Mesenchymal stem cell (in vitro differentiated cells and primary cell): ENCODE results near the gene ZNF407.

Experiments
- DNase-seq: peaks from one replicate; pipeline ENCODE4 v3.0.0-alpha.2; 2013
- H2AFZ ChIP-seq: one replicate; pipeline ENCODE4 v1.6.1; 2013; ENCODE audit warnings: low read depth, mild to moderate bottlenecking, control low read depth, inconsistent platforms, low read length, moderate library complexity
- H2AK5ac ChIP-seq: 2 replicates; pipeline ENCODE4 v1.6.1; 2013; ENCODE audit warnings: low read length, moderate library complexity, mild to moderate bottlenecking, inconsistent platforms; ENCODE audit not compliant: severe bottlenecking
- H2BK120ac ChIP-seq: one replicate; pipeline ENCODE4 v1.6.1; 2013; ENCODE audit warnings: low read depth, mild to moderate bottlenecking, inconsistent platforms, low read length, moderate library complexity
- H2BK12ac ChIP-seq, 2 experiments: one replicate each; pipeline ENCODE4 v1.6.1; 2013; ENCODE audit warnings: inconsistent platforms in 2 of 2, low read length in 2 of 2, mild to moderate bottlenecking in 2 of 2, moderate library complexity in 2 of 2, control low read depth in 1 of 2
- H2BK15ac ChIP-seq: one replicate; pipeline ENCODE4 v1.6.1; 2013; ENCODE audit warnings: mild to moderate bottlenecking, low read depth, inconsistent platforms; ENCODE audit not compliant: poor library complexity, severe bottlenecking
- H2BK5ac ChIP-seq: 2 replicates; pipeline ENCODE4 v1.6.1; 2013; ENCODE audit warnings: low read depth, mild to moderate bottlenecking, low read length, control low read depth, inconsistent platforms; ENCODE audit not compliant: poor library complexity, severe bottlenecking
- H3K14ac ChIP-seq, 2 experiments: one replicate each; pipeline ENCODE4 v1.6.1; 2013; ENCODE audit warnings: inconsistent platforms in 2 of 2, low read length in 2 of 2, control low read depth in 1 of 2, mild to moderate bottlenecking in 1 of 2, moderate library complexity in 1 of 2
- H3K18ac ChIP-seq, 2 experiments: one replicate each; pipeline ENCODE4 v1.6.1; 2013; ENCODE audit warnings: inconsistent platforms in 2 of 2, low read length in 2 of 2, control low read depth in 1 of 2, low read depth in 1 of 2, mild to moderate bottlenecking in 1 of 2
- H3K23ac ChIP-seq, 2 experiments: one replicate each; pipeline ENCODE4 v1.6.1; 2013; ENCODE audit warnings: inconsistent platforms in 2 of 2, low read length in 2 of 2, mild to moderate bottlenecking in 2 of 2, moderate library complexity in 2 of 2, control low read depth in 1 of 2
- H3K27ac ChIP-seq: 2 replicates; pipeline ENCODE4 v1.5.1; 2013; ENCODE audit warnings: mild to moderate bottlenecking, moderate library complexity, low read length, control low read depth, inconsistent platforms; ENCODE audit not compliant: poor library complexity, severe bottlenecking
- H3K27me3 ChIP-seq, 2 experiments: 2 replicates each; pipeline versions ENCODE4 v1.6.1 to v1.7.0; 2013; ENCODE audit warnings: low read length in 2 of 2, mild to moderate bottlenecking in 2 of 2, moderate library complexity in 2 of 2, control low read depth in 1 of 2, inconsistent platforms in 1 of 2; ENCODE audit not compliant: control insufficient read depth in 1 of 2, insufficient read depth in 1 of 2
- H3K36me3 ChIP-seq, 2 experiments: 2 replicates each; pipeline versions ENCODE4 v1.6.1 to v1.7.0; 2013; ENCODE audit warnings: low read length in 2 of 2, control low read depth in 1 of 2, inconsistent platforms in 1 of 2, low read depth in 1 of 2, mild to moderate bottlenecking in 1 of 2; ENCODE audit not compliant: insufficient read depth in 2 of 2, control insufficient read depth in 1 of 2
- H3K4ac ChIP-seq, 2 experiments: one replicate each; pipeline ENCODE4 v1.6.1; 2013; ENCODE audit warnings: inconsistent platforms in 2 of 2, low read length in 2 of 2, mild to moderate bottlenecking in 2 of 2, moderate library complexity in 2 of 2, control low read depth in 1 of 2, low read depth in 1 of 2
- H3K4me1 ChIP-seq: 2 replicates; pipeline ENCODE4 v1.6.1; 2013; ENCODE audit warnings: low read depth, low read length, control low read depth; ENCODE audit not compliant: control insufficient read depth, insufficient read depth
- H3K4me2 ChIP-seq: 2 replicates; pipeline ENCODE4 v1.6.1; 2013; ENCODE audit warnings: low read length, mild to moderate bottlenecking, inconsistent platforms; ENCODE audit not compliant: poor library complexity, severe bottlenecking
- H3K4me3 ChIP-seq, 2 experiments: 2 replicates each; pipeline versions ENCODE4 v1.5.1 to v1.7.0; 2013; ENCODE audit warnings: low read length in 2 of 2, mild to moderate bottlenecking in 2 of 2, control low read depth in 1 of 2, low read depth in 1 of 2; ENCODE audit not compliant: insufficient read depth in 1 of 2
- H3K79me1 ChIP-seq: replicated peaks from 2 replicates; pipeline ENCODE4 v1.6.1; 2013; ENCODE audit warnings: mild to moderate bottlenecking, control low read depth, low read length, inconsistent platforms; ENCODE audit not compliant: poor library complexity, severe bottlenecking
- H3K9ac ChIP-seq: 2 replicates; pipeline ENCODE4 v1.7.0; 2013; ENCODE audit warnings: mild to moderate bottlenecking, low read length, moderate library complexity
- H3K9me3 ChIP-seq: 2 replicates; pipeline ENCODE4 v1.7.0; 2013; ENCODE audit warnings: mild to moderate bottlenecking, low read length; ENCODE audit not compliant: control insufficient read depth
- H4K8ac ChIP-seq: one replicate; pipeline ENCODE4 v1.6.1; 2013; ENCODE audit warnings: inconsistent platforms, mild to moderate bottlenecking, low read length, moderate library complexity
- H4K91ac ChIP-seq: one replicate; pipeline ENCODE4 v1.6.1; 2013; ENCODE audit warnings: mild to moderate bottlenecking, low read length, inconsistent platforms
- WGBS: methylation state at CpG from one replicate; pipeline ENCODE4 v1.1.7; 2013; ENCODE audit warnings: mixed read lengths; 5-methylcytosine and 5-hydroxymethylcytosine counted together

ZNF407 gene

DNA sequence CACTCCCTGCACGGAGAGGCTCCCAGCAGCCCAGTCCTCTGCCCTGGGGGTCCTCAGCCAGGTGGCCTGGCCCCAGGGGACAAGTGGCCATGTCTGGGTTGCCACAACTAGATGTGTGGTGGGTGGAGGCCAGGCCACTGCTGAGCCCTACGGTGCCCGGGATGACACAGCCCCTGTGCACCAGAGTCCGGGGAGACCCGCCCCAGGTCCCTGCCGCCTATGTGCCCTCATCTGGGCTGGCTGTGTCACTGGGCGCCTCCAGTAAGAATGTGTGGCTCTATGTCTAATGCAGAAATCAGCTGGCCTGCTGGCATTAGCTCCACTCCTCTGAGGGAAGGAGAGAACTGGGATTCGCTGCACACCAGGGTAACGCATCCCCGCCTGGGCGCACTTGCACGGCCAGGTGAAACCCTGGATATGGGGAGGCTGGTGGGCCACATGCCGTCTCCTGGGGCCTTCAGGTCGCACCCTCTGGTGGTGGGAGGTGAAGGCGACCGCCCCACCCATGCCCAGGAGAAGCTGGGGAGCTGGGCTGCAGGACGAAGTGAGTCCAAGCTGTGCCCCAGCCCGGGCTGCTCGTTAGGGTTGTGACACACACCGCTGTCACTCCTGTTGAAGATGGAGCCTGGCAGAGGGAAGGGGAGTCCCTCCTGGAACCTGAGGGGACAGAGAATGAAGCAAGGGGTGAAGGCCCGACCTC lies 475.2 kb downstream of the ZNF407 start:
- Histone ChIP-seq H3K4me1 (peaks cover 10% of the 10 kb centered on the region), H2BK12ac (no peak overlapping the region), H3K23ac (no peak overlapping the region), H3K27ac (no peak overlapping the region), H3K79me1 (no peaks in the 10 kb centered on the region), H3K27me3 (no peaks in the 10 kb centered on the region), H3K4me2 (no peak overlapping the region), H2BK5ac (no peak overlapping the region), H4K91ac (no peak overlapping the region), H3K4ac (no peak overlapping the region), H4K8ac (no peak overlapping the region), H3K9ac (no peak overlapping the region), H2BK120ac (no peak overlapping the region), H2AK5ac (no peak overlapping the region), H3K36me3 (no peaks in the 10 kb centered on the region), H2AFZ (no peak overlapping the region), H2BK15ac (no peak overlapping the region), H3K18ac (no peak overlapping the region), H3K9me3 (peaks cover 16% of the 10 kb centered on the region), H3K4me3 (no peak overlapping the region), H3K14ac (no peak overlapping the region)
- DNase-seq: no peak
- 96% methylated on average over 21 of the region's 21 CpGs for WGBS

DNA sequence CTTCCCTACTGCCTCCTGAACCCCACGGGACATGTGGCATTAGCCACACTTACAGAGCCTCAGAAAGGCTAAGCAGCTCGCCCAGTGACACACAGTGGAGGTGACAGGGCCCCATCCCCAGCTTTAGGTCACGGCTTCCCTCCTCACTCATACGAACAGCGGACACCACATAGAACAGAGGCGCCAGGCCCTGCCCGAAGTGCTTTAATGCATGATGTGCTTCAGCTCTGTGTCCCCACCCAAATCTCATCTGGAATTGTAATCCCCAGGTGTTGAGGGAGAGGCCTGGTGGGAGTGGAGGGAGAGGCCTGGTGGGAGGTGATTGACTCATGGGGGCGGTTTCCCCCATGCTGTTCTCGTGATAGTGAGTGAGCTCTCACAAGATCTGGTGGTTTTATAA lies 476.0 kb downstream of the ZNF407 start:
- Histone ChIP-seq H3K23ac (no peak overlapping the region), H3K4me2 (no peak overlapping the region), H4K91ac (no peak overlapping the region), H3K4me3 (no peak overlapping the region), H3K9me3 (peaks cover 22% of the 10 kb centered on the region), H3K14ac (no peak overlapping the region), H2AFZ (no peak overlapping the region), H3K4ac (no peak overlapping the region), H2BK15ac (no peak overlapping the region), H4K8ac (no peak overlapping the region), H3K18ac (no peak overlapping the region), H3K9ac (no peak overlapping the region), H3K36me3 (no peaks in the 10 kb centered on the region), H3K27me3 (no peaks in the 10 kb centered on the region), H2BK120ac (no peak overlapping the region), H3K4me1 (peaks cover 10% of the 10 kb centered on the region), H3K79me1 (no peaks in the 10 kb centered on the region), H2AK5ac (no peak overlapping the region), H2BK12ac (no peak overlapping the region), H2BK5ac (no peak overlapping the region), H3K27ac (no peak overlapping the region)
- WGBS: 91% methylated on average over 6 of the region's 9 CpGs
- no peak for DNase-seq

DNA sequence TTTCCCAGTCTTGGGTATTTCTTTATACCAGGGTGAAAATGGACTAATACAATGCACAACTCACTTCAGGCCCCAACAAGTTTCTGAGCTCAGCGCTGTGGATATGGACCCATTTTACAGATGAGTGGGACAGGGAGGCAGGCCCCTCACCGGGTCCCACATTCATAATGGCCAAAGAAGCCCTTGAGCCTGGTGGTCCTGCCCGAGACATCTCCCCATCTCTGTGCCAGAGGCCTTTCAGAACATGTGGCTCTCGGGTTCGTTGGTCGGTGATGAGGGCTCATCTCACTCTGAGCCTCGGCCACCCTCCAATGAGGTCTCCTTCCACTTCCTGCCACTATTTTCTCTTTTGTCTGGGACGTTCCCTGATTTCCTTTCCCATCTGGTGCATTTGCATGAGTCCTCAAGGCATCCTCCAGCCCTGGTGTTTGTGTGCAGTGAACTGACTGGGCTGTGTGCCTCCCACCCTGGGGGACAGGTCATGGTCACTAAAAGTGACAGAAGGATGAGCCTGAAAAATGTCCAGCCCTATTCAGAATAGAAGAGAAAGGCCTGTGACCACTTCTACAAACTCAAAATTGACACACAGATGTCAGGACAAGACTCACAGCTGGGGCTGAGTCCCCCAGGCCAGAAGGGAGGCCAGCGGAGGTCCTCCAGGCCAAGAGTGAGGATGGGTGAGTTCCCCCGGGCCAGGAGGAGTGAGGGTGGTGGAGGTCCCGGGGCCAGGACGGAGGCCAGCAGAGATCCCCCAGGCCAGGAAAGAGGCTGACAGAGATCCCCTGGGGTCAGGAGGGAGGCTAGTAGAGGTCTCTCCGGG lies 476.7 kb downstream of the ZNF407 start:
- H3K18ac ChIP-seq: no peak overlapping the region
- H2BK5ac ChIP-seq: no peak overlapping the region
- H3K4ac ChIP-seq: no peak overlapping the region
- H2AK5ac ChIP-seq: no peak overlapping the region
- H3K27ac ChIP-seq: no peak overlapping the region
- no peak overlapping the region for H2BK12ac ChIP-seq
- no peak overlapping the region for H4K8ac ChIP-seq
- no peak overlapping the region for H3K4me2 ChIP-seq
- peaks cover 10% of the 10 kb centered on the region for H3K4me1 ChIP-seq
- H3K9ac ChIP-seq: no peak overlapping the region
- H3K14ac ChIP-seq: no peak overlapping the region
- no peak for DNase-seq
- no peak overlapping the region for H2BK120ac ChIP-seq
- 91% methylated on average over 13 of the region's 13 CpGs for WGBS
- H3K79me1 ChIP-seq: no peaks in the 10 kb centered on the region
- H4K91ac ChIP-seq: no peak overlapping the region
- H3K9me3 ChIP-seq: peaks cover 22% of the 10 kb centered on the region
- no peak overlapping the region for H3K23ac ChIP-seq
- H3K27me3 ChIP-seq: no peaks in the 10 kb centered on the region
- H3K4me3 ChIP-seq: no peak overlapping the region
- no peak overlapping the region for H2BK15ac ChIP-seq
- H3K36me3 ChIP-seq: no peaks in the 10 kb centered on the region
- H2AFZ ChIP-seq: no peak overlapping the region

DNA sequence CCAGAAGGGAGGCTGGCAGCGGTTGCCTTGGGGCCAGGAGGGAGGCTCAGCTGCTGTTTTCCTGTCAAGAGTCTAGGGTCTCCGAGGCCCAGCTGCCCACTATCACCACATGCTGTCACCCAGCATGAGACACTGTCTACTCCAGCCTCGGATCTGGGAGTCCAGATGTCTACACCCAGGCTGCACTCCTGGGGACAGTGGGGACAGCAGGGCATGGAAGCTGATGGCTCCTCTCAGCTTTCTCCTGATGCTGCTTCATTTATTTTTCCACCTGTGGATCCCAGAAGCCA lies 477.3 kb downstream of the ZNF407 start:
- no peak overlapping the region for H2BK120ac ChIP-seq
- no peak overlapping the region for H3K14ac ChIP-seq
- H3K23ac ChIP-seq: no peak overlapping the region
- 91% methylated on average over 3 of the region's 3 CpGs for WGBS
- H3K18ac ChIP-seq: no peak overlapping the region
- H3K4ac ChIP-seq: no peak overlapping the region
- H2BK15ac ChIP-seq: no peak overlapping the region
- H2AFZ ChIP-seq: no peak overlapping the region
- peaks cover 22% of the 10 kb centered on the region for H3K9me3 ChIP-seq
- H3K4me3 ChIP-seq: no peak overlapping the region
- no peak overlapping the region for H3K9ac ChIP-seq
- no peaks in the 10 kb centered on the region for H3K79me1 ChIP-seq
- H2BK5ac ChIP-seq: no peak overlapping the region
- no peak overlapping the region for H4K91ac ChIP-seq
- H3K4me2 ChIP-seq: no peak overlapping the region
- no peaks in the 10 kb centered on the region for H3K36me3 ChIP-seq
- no peaks in the 10 kb centered on the region for H3K27me3 ChIP-seq
- H3K27ac ChIP-seq: no peak overlapping the region
- peaks cover 10% of the 10 kb centered on the region for H3K4me1 ChIP-seq
- no peak overlapping the region for H4K8ac ChIP-seq
- no peak for DNase-seq
- H2AK5ac ChIP-seq: no peak overlapping the region
- H2BK12ac ChIP-seq: no peak overlapping the region
